Right atrium auricular region (tissue), 2 donors: ENCODE measurements around the gene PTCD3. TPM values are rescaled to one million over a fixed set of nuclear protein-coding genes. Genes with fewer than 3 reads are reported as not detected.

Experiments
- DNase-seq: peaks from one replicate; pipeline ENCODE4 v3.0.0-alpha.2; 2019; ENCODE audit warnings: low spot score
- H3K27ac ChIP-seq, 2 donors: fragments of 200-600 bp; sonication (generic); 1 replicate in 1 of 2; 2 replicates in 1 of 2; pipeline ENCODE4 v1.5.1; 2016 to 2019
- H3K27me3 ChIP-seq, 2 donors: fragments of 200-600 bp; sonication (generic); one replicate each; pipeline versions ENCODE4 v1.5.1 to v1.6.0; 2017 to 2019
- H3K36me3 ChIP-seq: fragments of 200-600 bp; sonication (generic); one replicate; pipeline ENCODE4 v1.5.1; 2016
- H3K4me1 ChIP-seq, 2 donors: fragments of 200-600 bp; sonication (generic); one replicate each; pipeline versions ENCODE4 v1.5.1 to v1.6.0; 2017 to 2019
- H3K4me3 ChIP-seq, 2 donors: fragments of 200-600 bp; sonication (generic); 1 replicate in 1 of 2; 2 replicates in 1 of 2; pipeline ENCODE4 v1.5.1; 2017 to 2019; ENCODE audit warnings: mild to moderate bottlenecking in 1 of 2, moderate library complexity in 1 of 2
- H3K9me3 ChIP-seq, 2 donors: fragments of 200-600 bp; sonication (generic); one replicate each; pipeline ENCODE4 v1.5.1; 2019
- total RNA-seq, 2 donors: library from RNA; depleted of rRNA; stranded (reverse); fragments of >200 nt; gene quantifications; one replicate each; pipeline ENCODE4 v1.1.0, GENCODE V29; 2016
- TF ChIP-seq, protein P1 (sequence below), 2 donors: fragments of 200-600 bp; sonication (generic); IDR thresholded peaks; one replicate each; pipeline ENCODE4 v1.5.1; 2019; ENCODE audit warnings: antibody characterized with exemption in 2 of 2

PTCD3 gene
- total RNA-seq, 2 donors from 2014 or later, result 39.5 to 153 TPM

DNA sequence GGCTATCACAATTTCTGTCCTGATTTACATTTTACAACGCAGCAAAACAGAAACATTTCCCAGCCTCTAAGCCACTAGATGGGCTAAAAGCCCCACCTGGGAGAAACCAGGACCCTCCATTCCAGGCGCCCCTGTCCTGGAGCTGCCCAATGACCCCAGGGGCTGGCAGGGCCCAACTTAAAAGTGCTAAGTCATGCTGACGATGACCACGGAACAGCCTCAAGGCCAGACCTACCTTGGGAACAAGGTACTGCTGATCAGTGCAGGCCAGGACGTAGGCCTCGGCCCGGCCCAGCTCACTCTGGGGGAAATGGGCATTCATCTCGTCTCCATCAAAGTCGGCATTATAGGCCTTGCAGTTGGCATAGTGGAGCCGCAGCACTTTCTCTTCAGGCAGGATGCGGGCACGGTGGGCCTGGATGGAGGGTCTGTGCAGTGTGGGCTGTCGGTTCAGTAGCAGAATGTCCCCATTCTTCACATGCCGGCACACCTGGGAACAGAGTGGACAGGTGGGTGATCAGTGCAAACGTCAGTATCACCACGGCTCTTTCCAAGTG is 36.2 kb upstream of the PTCD3 start:
- H3K36me3 ChIP-seq, result peaks cover 42% of the 10 kb centered on the region
- TF ChIP-seq, protein P1, sequence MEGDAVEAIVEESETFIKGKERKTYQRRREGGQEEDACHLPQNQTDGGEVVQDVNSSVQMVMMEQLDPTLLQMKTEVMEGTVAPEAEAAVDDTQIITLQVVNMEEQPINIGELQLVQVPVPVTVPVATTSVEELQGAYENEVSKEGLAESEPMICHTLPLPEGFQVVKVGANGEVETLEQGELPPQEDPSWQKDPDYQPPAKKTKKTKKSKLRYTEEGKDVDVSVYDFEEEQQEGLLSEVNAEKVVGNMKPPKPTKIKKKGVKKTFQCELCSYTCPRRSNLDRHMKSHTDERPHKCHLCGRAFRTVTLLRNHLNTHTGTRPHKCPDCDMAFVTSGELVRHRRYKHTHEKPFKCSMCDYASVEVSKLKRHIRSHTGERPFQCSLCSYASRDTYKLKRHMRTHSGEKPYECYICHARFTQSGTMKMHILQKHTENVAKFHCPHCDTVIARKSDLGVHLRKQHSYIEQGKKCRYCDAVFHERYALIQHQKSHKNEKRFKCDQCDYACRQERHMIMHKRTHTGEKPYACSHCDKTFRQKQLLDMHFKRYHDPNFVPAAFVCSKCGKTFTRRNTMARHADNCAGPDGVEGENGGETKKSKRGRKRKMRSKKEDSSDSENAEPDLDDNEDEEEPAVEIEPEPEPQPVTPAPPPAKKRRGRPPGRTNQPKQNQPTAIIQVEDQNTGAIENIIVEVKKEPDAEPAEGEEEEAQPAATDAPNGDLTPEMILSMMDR (IDR thresholded peaks at IDR 0.05), result no peak
- no peak overlapping the region for H3K4me3 ChIP-seq
- no peaks in the 10 kb centered on the region for H3K27me3 ChIP-seq
- H3K4me1 ChIP-seq, result peaks cover 0 to 26% of the 10 kb centered on the region in 2 donors
- H3K27ac ChIP-seq, result no peak overlapping the region
- no peaks in the 10 kb centered on the region for H3K9me3 ChIP-seq
- DNase-seq, result peak; percentile 53

DNA sequence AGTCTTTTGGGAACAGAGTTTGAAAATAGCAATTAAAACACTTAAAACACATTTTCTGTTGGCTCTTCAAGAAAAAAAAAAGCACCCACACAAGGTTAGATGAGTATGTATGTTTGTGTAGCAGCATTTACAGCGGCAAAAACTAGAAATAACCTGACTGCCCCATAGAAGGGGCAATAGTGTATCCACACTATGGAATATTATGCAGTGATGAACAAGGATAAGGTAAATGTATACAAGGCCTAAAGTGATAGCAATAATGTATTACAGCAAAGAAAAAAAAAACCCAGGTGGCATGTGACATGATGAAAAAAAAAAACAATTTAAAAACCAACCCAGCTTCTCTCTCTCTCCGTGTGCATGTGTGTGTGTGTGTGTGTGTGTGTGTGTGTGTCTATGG is 35.2 kb upstream of the PTCD3 start:
- H3K9me3 ChIP-seq, result no peaks in the 10 kb centered on the region
- no peak overlapping the region for H3K27ac ChIP-seq
- peaks cover 0 to 26% of the 10 kb centered on the region in 2 donors for H3K4me1 ChIP-seq
- no peak for DNase-seq
- H3K36me3 ChIP-seq, result peaks cover 40% of the 10 kb centered on the region
- no peak overlapping the region for H3K4me3 ChIP-seq
- TF ChIP-seq, protein P1 (IDR thresholded peaks at IDR 0.05), result no peak
- H3K27me3 ChIP-seq, result no peaks in the 10 kb centered on the region

DNA sequence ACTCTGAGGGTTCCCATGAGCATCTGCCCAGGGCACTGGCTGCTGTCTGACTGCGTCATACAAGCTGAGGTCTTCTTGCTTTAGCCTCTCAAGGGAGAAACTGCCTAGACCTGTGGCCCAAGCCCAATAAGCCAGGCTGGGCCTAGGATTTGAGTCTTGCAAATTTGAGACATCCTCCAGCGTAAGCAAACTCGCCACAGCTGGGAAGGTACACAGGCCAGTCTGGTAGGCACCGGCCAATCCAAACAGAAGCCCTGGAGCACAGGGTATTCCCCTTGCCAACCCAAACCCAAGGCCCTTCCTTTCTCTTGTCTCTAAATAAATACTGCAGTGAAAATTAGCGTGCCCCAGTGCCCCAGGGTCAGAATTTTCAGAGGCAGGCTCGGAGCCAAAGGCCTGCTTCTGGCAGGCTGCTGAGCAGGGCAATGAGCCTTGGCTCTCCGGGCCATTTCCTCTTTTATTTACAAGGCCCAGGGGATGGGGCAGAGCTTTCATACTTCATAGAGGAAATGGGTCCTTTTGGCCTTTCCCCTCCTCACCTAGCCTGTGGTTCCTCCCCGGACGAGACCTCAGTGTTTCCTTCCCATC is 33.7 kb upstream of the PTCD3 start:
- no peaks in the 10 kb centered on the region for H3K9me3 ChIP-seq
- peak overlapping the region; percentile 49 to 60 for H3K27ac ChIP-seq
- no peak overlapping the region for H3K4me3 ChIP-seq
- DNase-seq, result peak; percentile 93
- peaks cover 50% of the 10 kb centered on the region for H3K36me3 ChIP-seq
- TF ChIP-seq, protein P1 (IDR thresholded peaks at IDR 0.05), result no peak
- no peaks in the 10 kb centered on the region for H3K27me3 ChIP-seq
- peaks cover 0 to 26% of the 10 kb centered on the region in 2 donors for H3K4me1 ChIP-seq

DNA sequence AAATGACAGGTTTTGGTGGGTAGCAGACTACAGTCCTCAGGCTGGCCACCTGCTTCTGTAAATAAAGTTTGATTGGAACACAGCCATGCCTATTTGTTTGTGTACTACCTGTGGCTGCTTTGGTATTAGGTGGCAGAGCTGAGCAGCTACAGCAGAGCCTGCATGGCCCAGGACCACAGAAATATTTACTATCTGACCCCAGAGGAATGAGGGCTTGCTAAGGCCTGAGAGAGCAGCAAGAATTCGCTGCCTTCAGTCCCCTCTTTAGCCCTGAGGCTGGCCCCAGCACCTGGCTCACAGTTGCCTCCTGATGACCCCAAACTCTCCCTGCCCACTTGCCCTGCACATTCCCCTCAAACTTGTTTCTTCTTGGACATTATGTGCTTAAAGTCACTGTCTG is 32.8 kb upstream of the PTCD3 start:
- peaks cover 57% of the 10 kb centered on the region for H3K36me3 ChIP-seq
- DNase-seq, result no peak
- no peak overlapping the region for H3K4me3 ChIP-seq
- peak overlapping the region in 1 of 2 donors; percentile 60 for H3K27ac ChIP-seq
- H3K9me3 ChIP-seq, result no peaks in the 10 kb centered on the region
- no peaks in the 10 kb centered on the region for H3K27me3 ChIP-seq
- peaks cover 0 to 26% of the 10 kb centered on the region in 2 donors for H3K4me1 ChIP-seq
- TF ChIP-seq, protein P1 (IDR thresholded peaks at IDR 0.05), result no peak

DNA sequence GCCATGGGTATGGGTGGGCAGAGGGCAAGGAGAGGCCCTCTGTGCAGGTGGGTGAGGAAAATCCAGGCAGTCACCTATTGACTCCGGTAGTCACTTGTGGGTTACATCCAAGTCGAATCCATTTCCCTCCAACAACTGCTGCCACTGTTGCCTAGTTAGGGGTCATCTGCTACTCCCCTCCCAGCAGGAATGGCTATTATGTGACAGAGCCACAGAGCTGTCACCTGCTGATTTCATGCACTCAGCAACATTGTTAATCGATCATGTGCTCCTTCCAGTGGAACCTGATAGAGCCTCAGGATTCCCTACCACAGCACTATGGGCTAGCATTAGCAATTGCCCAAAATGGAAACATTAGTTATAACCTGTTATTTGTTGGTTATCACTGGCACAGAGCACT is 31.8 kb upstream of the PTCD3 start:
- TF ChIP-seq, protein P1 (IDR thresholded peaks at IDR 0.05), result no peak
- no peaks in the 10 kb centered on the region for H3K27me3 ChIP-seq
- no peak for DNase-seq
- no peak overlapping the region for H3K4me3 ChIP-seq
- no peak overlapping the region for H3K27ac ChIP-seq
- H3K9me3 ChIP-seq, result no peaks in the 10 kb centered on the region
- H3K4me1 ChIP-seq, result peaks cover 0 to 20% of the 10 kb centered on the region in 2 donors
- peaks cover 54% of the 10 kb centered on the region for H3K36me3 ChIP-seq

DNA sequence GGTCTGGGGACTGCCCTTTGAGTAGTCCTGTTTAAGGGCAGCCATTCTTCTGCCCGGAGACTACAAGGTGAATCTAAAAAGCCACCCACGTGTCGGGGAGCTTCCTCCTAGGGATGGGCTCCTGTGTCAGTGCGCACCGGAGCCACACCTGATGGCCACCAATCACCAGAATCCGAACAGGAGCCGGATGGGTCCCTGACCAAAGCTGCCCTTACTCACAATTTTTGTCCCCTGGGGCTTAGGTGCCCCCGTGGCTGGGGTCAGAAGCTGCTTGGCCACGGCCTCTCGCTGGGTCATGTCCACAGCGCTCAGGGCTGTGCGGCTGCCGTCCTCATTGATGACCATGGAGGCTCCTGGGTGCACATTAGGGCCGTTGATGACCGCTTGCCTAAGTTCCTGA is 31.2 kb upstream of the PTCD3 start:
- no peaks in the 10 kb centered on the region for H3K27me3 ChIP-seq
- DNase-seq, result peak; percentile 53
- no peak overlapping the region for H3K4me3 ChIP-seq
- H3K36me3 ChIP-seq, result peaks cover 54% of the 10 kb centered on the region
- H3K27ac ChIP-seq, result no peak overlapping the region
- H3K4me1 ChIP-seq, result peaks cover 0 to 20% of the 10 kb centered on the region in 2 donors
- TF ChIP-seq, protein P1 (IDR thresholded peaks at IDR 0.05), result no peak
- no peaks in the 10 kb centered on the region for H3K9me3 ChIP-seq
